Thyroid gland (tissue), 4 donors: ENCODE data around the gene QSOX2.

ENCODE experiments used
- POLR2A ChIP-seq, 2 donors: fragments of 450-650 bp; IDR thresholded peaks; one replicate each; pipeline ENCODE4 v1.6.1; 2017; ENCODE audit warnings: antibody characterized with exemption in 2 of 2, mild to moderate bottlenecking in 2 of 2, moderate library complexity in 1 of 2
- TF ChIP-seq, protein P1 (sequence below), 6 experiments: fragments of 200-600 bp in 3 of 6; fragments of 450-650 bp in 3 of 6; sonication (generic) in 3 of 6; IDR thresholded peaks; one replicate each; pipeline ENCODE4 v1.5.1; 2016 to 2019; ENCODE audit warnings: antibody characterized with exemption in 6 of 6, mild to moderate bottlenecking in 2 of 6, inconsistent platforms in 1 of 6, moderate library complexity in 1 of 6

DNA sequence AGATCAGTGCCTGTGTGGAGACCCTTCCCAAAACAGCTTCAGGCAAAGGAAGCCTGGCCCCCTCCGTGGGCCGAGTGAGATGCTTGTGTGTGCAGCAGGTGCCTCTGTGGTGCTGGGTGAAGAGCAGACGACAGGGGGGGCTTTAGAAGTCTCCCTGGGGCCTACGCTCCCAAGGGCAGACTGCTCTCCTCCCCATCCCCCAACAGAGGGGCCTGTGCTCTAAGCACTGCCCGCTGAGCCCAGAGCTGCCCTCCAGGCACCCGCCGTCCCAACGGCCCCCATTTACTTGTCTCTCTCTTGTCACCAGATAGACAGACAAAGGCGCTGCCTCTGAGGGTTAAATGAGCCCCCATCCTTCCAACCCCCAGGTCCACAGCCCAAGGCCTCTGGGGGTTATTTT, 38.0 kb downstream of the QSOX2 start:
- TF ChIP-seq, protein P1, sequence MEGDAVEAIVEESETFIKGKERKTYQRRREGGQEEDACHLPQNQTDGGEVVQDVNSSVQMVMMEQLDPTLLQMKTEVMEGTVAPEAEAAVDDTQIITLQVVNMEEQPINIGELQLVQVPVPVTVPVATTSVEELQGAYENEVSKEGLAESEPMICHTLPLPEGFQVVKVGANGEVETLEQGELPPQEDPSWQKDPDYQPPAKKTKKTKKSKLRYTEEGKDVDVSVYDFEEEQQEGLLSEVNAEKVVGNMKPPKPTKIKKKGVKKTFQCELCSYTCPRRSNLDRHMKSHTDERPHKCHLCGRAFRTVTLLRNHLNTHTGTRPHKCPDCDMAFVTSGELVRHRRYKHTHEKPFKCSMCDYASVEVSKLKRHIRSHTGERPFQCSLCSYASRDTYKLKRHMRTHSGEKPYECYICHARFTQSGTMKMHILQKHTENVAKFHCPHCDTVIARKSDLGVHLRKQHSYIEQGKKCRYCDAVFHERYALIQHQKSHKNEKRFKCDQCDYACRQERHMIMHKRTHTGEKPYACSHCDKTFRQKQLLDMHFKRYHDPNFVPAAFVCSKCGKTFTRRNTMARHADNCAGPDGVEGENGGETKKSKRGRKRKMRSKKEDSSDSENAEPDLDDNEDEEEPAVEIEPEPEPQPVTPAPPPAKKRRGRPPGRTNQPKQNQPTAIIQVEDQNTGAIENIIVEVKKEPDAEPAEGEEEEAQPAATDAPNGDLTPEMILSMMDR (IDR thresholded peaks at IDR 0.05), result no peak
- TF ChIP-seq POLR2A (IDR thresholded peaks at IDR 0.05), result no peak
